Esophagus squamous epithelium (tissue), 5 donors: Measurements from ENCODE around the gene ZMYND11. TPM values are rescaled to one million over a fixed set of nuclear protein-coding genes. Genes with fewer than 3 reads are reported as not detected.
"Not testable (repeated sequence)": the region's sequence is repeated elsewhere in the genome, so short reads cannot be mapped to it uniquely, and the experiment has no call there.

ENCODE experiments used
- DNase-seq: peaks from one replicate; lab custom pipeline; 2025; lab: John Stamatoyannopoulos, UW
- H3K27ac ChIP-seq, 4 donors: fragments of 200-600 bp; sonication (generic); one replicate each; pipeline ENCODE4 v1.5.1; 2016 to 2019; ENCODE audit warnings: mild to moderate bottlenecking in 1 of 4
- H3K27me3 ChIP-seq, 4 donors: fragments of 200-600 bp; sonication (generic); 1 replicate in 3 of 4; 2 replicates in 1 of 4; pipeline versions ENCODE4 v1.5.1 to v1.6.0; 2017 to 2021; ENCODE audit warnings: antibody characterized with exemption in 1 of 4
- H3K36me3 ChIP-seq, 3 donors: fragments of 200-600 bp; sonication (generic); one replicate each; pipeline ENCODE4 v1.5.1; 2016 to 2019
- H3K4me1 ChIP-seq, 3 donors: fragments of 200-600 bp; sonication (generic); one replicate each; pipeline ENCODE4 v1.5.1; 2017 to 2019
- H3K4me3 ChIP-seq, 4 donors: fragments of 200-600 bp; sonication (generic); 1 replicate in 3 of 4; 2 replicates in 1 of 4; pipeline ENCODE4 v1.5.1; 2016 to 2019; ENCODE audit warnings: mild to moderate bottlenecking in 2 of 4, moderate library complexity in 1 of 4
- H3K9me3 ChIP-seq, 3 donors: fragments of 200-600 bp; sonication (generic); one replicate each; pipeline ENCODE4 v1.5.1; 2016 to 2019
- POLR2A ChIP-seq, 4 donors: fragments of 450-650 bp; IDR thresholded peaks; one replicate each; pipeline ENCODE4 v1.6.1; 2017; ENCODE audit warnings: antibody characterized with exemption in 4 of 4, mild to moderate bottlenecking in 4 of 4, moderate library complexity in 3 of 4
- WGBS, 2 donors: methylation state at CpG; one replicate each; pipeline ENCODE4 v1.1.5; 2018; 5-methylcytosine and 5-hydroxymethylcytosine counted together
- intact Hi-C: fragments of 100-400 bp; cut with DNase I; formaldehyde crosslinking; loops from one replicate; pipeline ENCODE4 v1.15.0; 2022
- total RNA-seq, 4 donors: library from RNA; depleted of rRNA; stranded (reverse); fragments of >200 nt; gene quantifications; one replicate each; pipeline ENCODE4 v1.1.0, GENCODE V29; 2016
- TF ChIP-seq, protein P1 (sequence below), 6 experiments: fragments of 450-650 bp in 4 of 6; fragments of 200-600 bp in 2 of 6; sonication (generic) in 2 of 6; IDR thresholded peaks; one replicate each; pipeline ENCODE4 v1.5.1; 2016 to 2019; ENCODE audit warnings: antibody characterized with exemption in 6 of 6, mild to moderate bottlenecking in 4 of 6, moderate library complexity in 4 of 6
- donor health status: DM: yes; HTN: yes; CAD: no.

The ZMYND11 gene
- total RNA-seq, 4 donors from 2014 or later: 22.9 to 67.9 (median 32.2) TPM

- H3K27me3 ChIP-seq: no peaks in the 10 kb centered on the region
- 27 to 60% methylated on average over 6 of the region's 6 CpGs for WGBS, 2 donors
- no peak for TF ChIP-seq POLR2A (IDR thresholded peaks at IDR 0.05)
- no peak overlapping the region for H3K4me3 ChIP-seq
- peaks cover 0 to 13% (median 0%) of the 10 kb centered on the region in 3 donors for H3K9me3 ChIP-seq
- peaks cover 0 to 59% (median 0%) of the 10 kb centered on the region in 3 donors for H3K36me3 ChIP-seq
- H3K4me1 ChIP-seq: peaks cover 0 to 19% (median 0%) of the 10 kb centered on the region in 3 donors
- peak overlapping the region in 3 of 4 donors; percentile 9 to 44 (median 41) for H3K27ac ChIP-seq
- intact Hi-C loops: no loop called here
- DNase-seq: no peak
These were observed 47.4 kb downstream of the ZMYND11 start for GRCh38 chr10:182441-183201.

DNA sequence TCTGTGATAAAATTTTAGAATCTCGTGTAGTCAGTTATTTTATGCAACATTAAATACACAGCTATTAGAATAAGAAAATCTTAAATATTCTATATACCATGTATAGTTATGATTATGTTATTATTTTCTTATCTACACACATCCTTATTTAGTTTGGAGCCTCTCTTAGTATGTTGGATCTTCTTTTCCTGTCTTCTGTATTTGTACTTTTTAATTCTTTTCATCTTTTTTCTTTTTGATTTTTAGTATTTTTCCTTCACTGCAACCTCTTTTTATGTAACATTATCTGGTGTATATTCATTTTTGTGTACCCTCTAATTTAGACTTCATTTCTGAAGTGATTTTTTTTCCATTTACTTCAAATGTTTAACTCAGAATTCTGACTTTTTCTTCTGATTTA, 48.9 kb downstream of the ZMYND11 start:
- Histone ChIP-seq H3K9me3 (peaks cover 0 to 13% (median 0%) of the 10 kb centered on the region in 3 donors), H3K4me3 (no peak overlapping the region), H3K27me3 (no peaks in the 10 kb centered on the region), H3K4me1 (peaks cover 0 to 27% (median 0%) of the 10 kb centered on the region in 3 donors), H3K27ac (no peak overlapping the region), H3K36me3 (peaks cover 0 to 63% (median 0%) of the 10 kb centered on the region in 3 donors)
- intact Hi-C loops: no loop called here
- 93 to 95% methylated on average over 1 of the region's 1 CpG for WGBS, 2 donors
- DNase-seq: no peak
- TF ChIP-seq, protein P1, sequence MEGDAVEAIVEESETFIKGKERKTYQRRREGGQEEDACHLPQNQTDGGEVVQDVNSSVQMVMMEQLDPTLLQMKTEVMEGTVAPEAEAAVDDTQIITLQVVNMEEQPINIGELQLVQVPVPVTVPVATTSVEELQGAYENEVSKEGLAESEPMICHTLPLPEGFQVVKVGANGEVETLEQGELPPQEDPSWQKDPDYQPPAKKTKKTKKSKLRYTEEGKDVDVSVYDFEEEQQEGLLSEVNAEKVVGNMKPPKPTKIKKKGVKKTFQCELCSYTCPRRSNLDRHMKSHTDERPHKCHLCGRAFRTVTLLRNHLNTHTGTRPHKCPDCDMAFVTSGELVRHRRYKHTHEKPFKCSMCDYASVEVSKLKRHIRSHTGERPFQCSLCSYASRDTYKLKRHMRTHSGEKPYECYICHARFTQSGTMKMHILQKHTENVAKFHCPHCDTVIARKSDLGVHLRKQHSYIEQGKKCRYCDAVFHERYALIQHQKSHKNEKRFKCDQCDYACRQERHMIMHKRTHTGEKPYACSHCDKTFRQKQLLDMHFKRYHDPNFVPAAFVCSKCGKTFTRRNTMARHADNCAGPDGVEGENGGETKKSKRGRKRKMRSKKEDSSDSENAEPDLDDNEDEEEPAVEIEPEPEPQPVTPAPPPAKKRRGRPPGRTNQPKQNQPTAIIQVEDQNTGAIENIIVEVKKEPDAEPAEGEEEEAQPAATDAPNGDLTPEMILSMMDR (IDR thresholded peaks at IDR 0.05): no peak
- TF ChIP-seq POLR2A (IDR thresholded peaks at IDR 0.05): no peak

- intact Hi-C loops: no loop called here
- H3K4me3 ChIP-seq: no peak overlapping the region
- TF ChIP-seq, protein P1 (IDR thresholded peaks at IDR 0.05): no peak
- no peak for TF ChIP-seq POLR2A (IDR thresholded peaks at IDR 0.05)
- H3K27ac ChIP-seq: no peak overlapping the region
- H3K4me1 ChIP-seq: peaks cover 0 to 27% (median 0%) of the 10 kb centered on the region in 3 donors
- H3K36me3 ChIP-seq: peaks cover 0 to 69% (median 0%) of the 10 kb centered on the region in 3 donors
- DNase-seq: no peak
- WGBS, 2 donors: 93 to 99% methylated on average over 5 of the region's 5 CpGs
- peaks cover 0 to 13% (median 0%) of the 10 kb centered on the region in 3 donors for H3K9me3 ChIP-seq
- H3K27me3 ChIP-seq: no peaks in the 10 kb centered on the region
These were observed 49.7 kb downstream of the ZMYND11 start for GRCh38 chr10:184911-185310.

- peaks cover 0 to 70% (median 0%) of the 10 kb centered on the region in 3 donors for H3K36me3 ChIP-seq
- H3K27me3 ChIP-seq, H3K4me3 ChIP-seq, DNase-seq, H3K27ac ChIP-seq, intact Hi-C loops: not testable (repeated sequence)
- H3K9me3 ChIP-seq: peaks cover 0 to 13% (median 0%) of the 10 kb centered on the region in 3 donors
- 87 to 95% methylated on average over 4 to 7 of the region's 7 CpGs for WGBS, 2 donors
- peaks cover 0 to 27% (median 0%) of the 10 kb centered on the region in 3 donors for H3K4me1 ChIP-seq
These were observed 50.3 kb downstream of the ZMYND11 start for GRCh38 chr10:185571-185970.

GRCh38 chr10:186911-187310, 51.7 kb downstream of the ZMYND11 start:
- H3K9me3 ChIP-seq: peaks cover 0 to 13% (median 0%) of the 10 kb centered on the region in 3 donors
- peaks cover 0 to 59% (median 0%) of the 10 kb centered on the region in 3 donors for H3K36me3 ChIP-seq
- TF ChIP-seq, protein P1 (IDR thresholded peaks at IDR 0.05): no peak
- TF ChIP-seq POLR2A (IDR thresholded peaks at IDR 0.05): no peak
- DNase-seq: no peak
- H3K27me3 ChIP-seq: no peaks in the 10 kb centered on the region
- 89 to 96% methylated on average over 4 of the region's 4 CpGs for WGBS, 2 donors
- H3K4me1 ChIP-seq: peaks cover 0 to 25% (median 0%) of the 10 kb centered on the region in 3 donors
- H3K27ac ChIP-seq: no peak overlapping the region
- intact Hi-C loops: no loop called here
- H3K4me3 ChIP-seq: no peak overlapping the region

DNA sequence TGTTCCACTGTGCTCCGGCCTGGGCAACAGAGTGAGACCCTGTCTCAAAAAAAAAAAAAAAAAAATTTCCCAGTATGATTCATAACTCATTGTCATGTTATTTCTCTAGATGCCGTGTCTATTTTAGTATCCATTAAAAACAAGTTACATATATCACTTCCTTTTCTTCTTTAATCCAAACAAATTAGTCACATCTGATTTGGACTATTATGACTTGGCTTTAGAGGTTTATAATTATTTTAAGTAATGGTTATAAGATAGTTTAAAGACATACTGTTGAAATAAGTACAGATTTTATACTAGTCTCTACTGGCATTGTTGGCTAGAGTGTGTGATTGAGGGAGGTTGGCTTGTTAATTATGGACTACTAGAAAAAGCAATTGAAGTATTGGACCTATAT, 53.3 kb downstream of the ZMYND11 start:
- no peak for DNase-seq
- intact Hi-C loops: no loop called here
- 37 to 44% methylated on average over 2 of the region's 2 CpGs for WGBS, 2 donors

More for the DNA sequence above, 53.3 kb downstream of the ZMYND11 start:
- no peak overlapping the region for H3K4me3 ChIP-seq
- no peak for TF ChIP-seq POLR2A (IDR thresholded peaks at IDR 0.05)
- TF ChIP-seq, protein P1 (IDR thresholded peaks at IDR 0.05): no peak
- H3K9me3 ChIP-seq: peaks cover 0 to 10% (median 0%) of the 10 kb centered on the region in 3 donors
- no peak overlapping the region for H3K27ac ChIP-seq
- H3K4me1 ChIP-seq: peaks cover 0 to 8% (median 0%) of the 10 kb centered on the region in 3 donors
- no peaks in the 10 kb centered on the region for H3K27me3 ChIP-seq
- peaks cover 0 to 54% (median 0%) of the 10 kb centered on the region in 3 donors for H3K36me3 ChIP-seq
